OCI-LY1 (cell line): ENCODE data around the gene ACTN4.

Experiments used
- EZH2 ChIP-seq: fragments of 200-600 bp; sonication (generic), shearing (Covaris generic); IDR thresholded peaks from 2 replicates; pipeline ENCODE4 v1.8.0; 2017; ENCODE audit warnings: borderline replicate concordance, mixed run types, mild to moderate bottlenecking, antibody characterized with exemption, low read length, moderate library complexity, mixed read lengths
- TF ChIP-seq, protein P1 (sequence below): fragments of 200-600 bp; sonication (generic), shearing (Covaris generic); IDR thresholded peaks from 2 replicates; pipeline ENCODE4 v1.5.1; 2017; ENCODE audit warnings: mild to moderate bottlenecking, antibody characterized with exemption, low read length, moderate library complexity, mixed read lengths

- TF ChIP-seq, protein P1, sequence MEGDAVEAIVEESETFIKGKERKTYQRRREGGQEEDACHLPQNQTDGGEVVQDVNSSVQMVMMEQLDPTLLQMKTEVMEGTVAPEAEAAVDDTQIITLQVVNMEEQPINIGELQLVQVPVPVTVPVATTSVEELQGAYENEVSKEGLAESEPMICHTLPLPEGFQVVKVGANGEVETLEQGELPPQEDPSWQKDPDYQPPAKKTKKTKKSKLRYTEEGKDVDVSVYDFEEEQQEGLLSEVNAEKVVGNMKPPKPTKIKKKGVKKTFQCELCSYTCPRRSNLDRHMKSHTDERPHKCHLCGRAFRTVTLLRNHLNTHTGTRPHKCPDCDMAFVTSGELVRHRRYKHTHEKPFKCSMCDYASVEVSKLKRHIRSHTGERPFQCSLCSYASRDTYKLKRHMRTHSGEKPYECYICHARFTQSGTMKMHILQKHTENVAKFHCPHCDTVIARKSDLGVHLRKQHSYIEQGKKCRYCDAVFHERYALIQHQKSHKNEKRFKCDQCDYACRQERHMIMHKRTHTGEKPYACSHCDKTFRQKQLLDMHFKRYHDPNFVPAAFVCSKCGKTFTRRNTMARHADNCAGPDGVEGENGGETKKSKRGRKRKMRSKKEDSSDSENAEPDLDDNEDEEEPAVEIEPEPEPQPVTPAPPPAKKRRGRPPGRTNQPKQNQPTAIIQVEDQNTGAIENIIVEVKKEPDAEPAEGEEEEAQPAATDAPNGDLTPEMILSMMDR, result no peak
- no peak for TF ChIP-seq EZH2
Measured at GRCh38 chr19:38733241-38733492, 85.7 kb downstream of the ACTN4 start.
